HepG2 (cell line): Measurements from ENCODE around the gene OR8B12. TPM values are rescaled to one million over a fixed set of nuclear protein-coding genes. Genes with fewer than 3 reads are reported as not detected.

Experiments
- SIX4 ChIP-seq: sonication (generic); formaldehyde crosslinking; IDR thresholded peaks from 2 replicates; pipeline ENCODE4 v1.4.0; 2020; ENCODE audit warnings: missing genetic modification reagents
- ZNF629 ChIP-seq: sonication (generic); formaldehyde crosslinking; conservative IDR thresholded peaks from 2 replicates; pipeline ENCODE4 v1.5.0; 2020; ENCODE audit warnings: missing genetic modification reagents
- polyA plus RNA-seq, 8 experiments: library from polyadenylated mRNA; depleted of rRNA in 3 of 8; stranded (reverse) in 7 of 8; unstranded in 1 of 8; fragments of >200 nt; fragmentation: Illumina TruSeq in 4 of 8; extraction: Trizol in 4 of 8; gene quantifications; 2 replicates each; pipeline versions ENCODE4 v1.2.1 to v1.2.3, GENCODE V29; 2011 to 2016; ENCODE audit warnings: low read depth in 4 of 8, missing spikeins in 1 of 8, mixed read lengths in 1 of 8; ENCODE audit not compliant: insufficient read depth in 1 of 8
- total RNA-seq, 5 experiments: library from RNA; depleted of rRNA; stranded (reverse); fragments of >200 nt; fragmentation: Illumina TruSeq; extraction: Trizol; gene quantifications; 2 replicates each; pipeline ENCODE4 v1.2.3, GENCODE V29; 2016; ENCODE audit warnings: low read depth in 1 of 5
- TF ChIP-seq, protein P1 (sequence below): sonication (generic); formaldehyde crosslinking; IDR thresholded peaks from 2 replicates; pipeline ENCODE4 v1.5.0; 2020; ENCODE audit warnings: mild to moderate bottlenecking, missing genetic modification reagents, borderline replicate concordance
- TF ChIP-seq, protein P2 (sequence below): IDR thresholded peaks from 2 replicates; pipeline ENCODE4 v1.6.1; 2016

Gene OR8B12
- total and polyA plus RNA-seq, 2 of the 13 experiments (the other 11 are each of a cell fraction or from before 2014, with no cell fraction given), result not detected

DNA sequence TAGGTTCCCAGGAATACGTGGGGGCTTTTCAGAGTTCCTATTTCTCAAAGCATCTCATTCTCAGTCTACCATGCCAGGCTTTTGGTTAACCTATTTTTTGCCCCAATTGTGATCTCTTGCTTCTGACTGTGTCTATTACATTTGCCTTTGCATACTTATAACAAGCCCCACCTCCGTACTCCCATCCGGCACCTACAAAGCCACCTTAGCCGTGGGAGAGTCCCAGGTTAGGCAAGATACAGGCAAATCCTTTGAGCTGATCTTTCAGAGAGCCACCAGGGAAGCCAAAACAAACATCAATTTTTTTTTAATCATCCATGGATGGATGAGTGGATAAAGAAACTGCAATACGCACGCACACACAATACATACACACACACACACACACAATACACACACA is 49.2 kb upstream of the OR8B12 start (continued):
- TF ChIP-seq, protein P1, sequence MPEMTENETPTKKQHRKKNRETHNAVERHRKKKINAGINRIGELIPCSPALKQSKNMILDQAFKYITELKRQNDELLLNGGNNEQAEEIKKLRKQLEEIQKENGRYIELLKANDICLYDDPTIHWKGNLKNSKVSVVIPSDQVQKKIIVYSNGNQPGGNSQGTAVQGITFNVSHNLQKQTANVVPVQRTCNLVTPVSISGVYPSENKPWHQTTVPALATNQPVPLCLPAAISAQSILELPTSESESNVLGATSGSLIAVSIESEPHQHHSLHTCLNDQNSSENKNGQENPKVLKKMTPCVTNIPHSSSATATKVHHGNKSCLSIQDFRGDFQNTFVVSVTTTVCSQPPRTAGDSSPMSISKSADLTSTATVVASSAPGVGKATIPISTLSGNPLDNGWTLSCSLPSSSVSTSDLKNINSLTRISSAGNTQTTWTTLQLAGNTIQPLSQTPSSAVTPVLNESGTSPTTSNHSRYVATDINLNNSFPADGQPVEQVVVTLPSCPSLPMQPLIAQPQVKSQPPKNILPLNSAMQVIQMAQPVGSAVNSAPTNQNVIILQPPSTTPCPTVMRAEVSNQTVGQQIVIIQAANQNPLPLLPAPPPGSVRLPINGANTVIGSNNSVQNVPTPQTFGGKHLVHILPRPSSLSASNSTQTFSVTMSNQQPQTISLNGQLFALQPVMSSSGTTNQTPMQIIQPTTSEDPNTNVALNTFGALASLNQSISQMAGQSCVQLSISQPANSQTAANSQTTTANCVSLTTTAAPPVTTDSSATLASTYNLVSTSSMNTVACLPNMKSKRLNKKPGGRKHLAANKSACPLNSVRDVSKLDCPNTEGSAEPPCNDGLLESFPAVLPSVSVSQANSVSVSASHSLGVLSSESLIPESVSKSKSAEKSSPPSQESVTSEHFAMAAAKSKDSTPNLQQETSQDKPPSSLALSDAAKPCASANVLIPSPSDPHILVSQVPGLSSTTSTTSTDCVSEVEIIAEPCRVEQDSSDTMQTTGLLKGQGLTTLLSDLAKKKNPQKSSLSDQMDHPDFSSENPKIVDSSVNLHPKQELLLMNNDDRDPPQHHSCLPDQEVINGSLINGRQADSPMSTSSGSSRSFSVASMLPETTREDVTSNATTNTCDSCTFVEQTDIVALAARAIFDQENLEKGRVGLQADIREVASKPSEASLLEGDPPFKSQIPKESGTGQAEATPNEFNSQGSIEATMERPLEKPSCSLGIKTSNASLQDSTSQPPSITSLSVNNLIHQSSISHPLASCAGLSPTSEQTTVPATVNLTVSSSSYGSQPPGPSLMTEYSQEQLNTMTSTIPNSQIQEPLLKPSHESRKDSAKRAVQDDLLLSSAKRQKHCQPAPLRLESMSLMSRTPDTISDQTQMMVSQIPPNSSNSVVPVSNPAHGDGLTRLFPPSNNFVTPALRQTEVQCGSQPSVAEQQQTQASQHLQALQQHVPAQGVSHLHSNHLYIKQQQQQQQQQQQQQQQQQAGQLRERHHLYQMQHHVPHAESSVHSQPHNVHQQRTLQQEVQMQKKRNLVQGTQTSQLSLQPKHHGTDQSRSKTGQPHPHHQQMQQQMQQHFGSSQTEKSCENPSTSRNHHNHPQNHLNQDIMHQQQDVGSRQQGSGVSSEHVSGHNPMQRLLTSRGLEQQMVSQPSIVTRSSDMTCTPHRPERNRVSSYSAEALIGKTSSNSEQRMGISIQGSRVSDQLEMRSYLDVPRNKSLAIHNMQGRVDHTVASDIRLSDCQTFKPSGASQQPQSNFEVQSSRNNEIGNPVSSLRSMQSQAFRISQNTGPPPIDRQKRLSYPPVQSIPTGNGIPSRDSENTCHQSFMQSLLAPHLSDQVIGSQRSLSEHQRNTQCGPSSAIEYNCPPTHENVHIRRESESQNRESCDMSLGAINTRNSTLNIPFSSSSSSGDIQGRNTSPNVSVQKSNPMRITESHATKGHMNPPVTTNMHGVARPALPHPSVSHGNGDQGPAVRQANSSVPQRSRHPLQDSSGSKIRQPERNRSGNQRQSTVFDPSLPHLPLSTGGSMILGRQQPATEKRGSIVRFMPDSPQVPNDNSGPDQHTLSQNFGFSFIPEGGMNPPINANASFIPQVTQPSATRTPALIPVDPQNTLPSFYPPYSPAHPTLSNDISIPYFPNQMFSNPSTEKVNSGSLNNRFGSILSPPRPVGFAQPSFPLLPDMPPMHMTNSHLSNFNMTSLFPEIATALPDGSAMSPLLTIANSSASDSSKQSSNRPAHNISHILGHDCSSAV (CRISPR knock-in tag), result no peak
- TF ChIP-seq ZNF629 (CRISPR knock-in tag) (no peak), SIX4 (no peak)
- TF ChIP-seq, protein P2, sequence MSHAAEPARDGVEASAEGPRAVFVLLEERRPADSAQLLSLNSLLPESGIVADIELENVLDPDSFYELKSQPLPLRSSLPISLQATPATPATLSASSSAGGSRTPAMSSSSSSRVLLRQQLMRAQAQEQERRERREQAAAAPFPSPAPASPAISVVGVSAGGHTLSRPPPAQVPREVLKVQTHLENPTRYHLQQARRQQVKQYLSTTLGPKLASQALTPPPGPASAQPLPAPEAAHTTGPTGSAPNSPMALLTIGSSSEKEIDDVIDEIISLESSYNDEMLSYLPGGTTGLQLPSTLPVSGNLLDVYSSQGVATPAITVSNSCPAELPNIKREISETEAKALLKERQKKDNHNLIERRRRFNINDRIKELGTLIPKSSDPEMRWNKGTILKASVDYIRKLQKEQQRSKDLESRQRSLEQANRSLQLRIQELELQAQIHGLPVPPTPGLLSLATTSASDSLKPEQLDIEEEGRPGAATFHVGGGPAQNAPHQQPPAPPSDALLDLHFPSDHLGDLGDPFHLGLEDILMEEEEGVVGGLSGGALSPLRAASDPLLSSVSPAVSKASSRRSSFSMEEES (CRISPR knock-in tag), result no peak
